OCI-LY1 (cell line): Measurements from ENCODE around the gene BCAP31.

Experiments
- H2AFZ ChIP-seq: fragments of 200-600 bp; sonication (generic), shearing (Covaris generic); 2 replicates; pipeline ENCODE4 v1.6.0; 2014; ENCODE audit warnings: antibody characterized with exemption, mild to moderate bottlenecking, low read length
- H3F3A ChIP-seq: fragments of 200-600 bp; sonication (generic), shearing (Covaris generic); 2 replicates; pipeline ENCODE4 v1.6.0; 2014; ENCODE audit warnings: mild to moderate bottlenecking, antibody characterized with exemption, low read length, moderate library complexity; ENCODE audit not compliant: insufficient read depth
- H3K27ac ChIP-seq: fragments of 200-600 bp; sonication (generic); 2 replicates; pipeline ENCODE4 v1.5.1; 2014; ENCODE audit warnings: low read length, mixed run types, mild to moderate bottlenecking, low read depth; ENCODE audit not compliant: poor library complexity, severe bottlenecking
- H3K27me3 ChIP-seq: fragments of 200-600 bp; sonication (generic); 2 replicates; pipeline ENCODE4 v1.6.0; 2014; ENCODE audit warnings: antibody characterized with exemption, mild to moderate bottlenecking, low read length, moderate library complexity; ENCODE audit not compliant: insufficient read depth
- H3K36me3 ChIP-seq: fragments of 200-600 bp; sonication (generic); 2 replicates; pipeline ENCODE4 v1.6.1; 2014; ENCODE audit warnings: mild to moderate bottlenecking, antibody characterized with exemption, low read length, moderate library complexity, mixed read lengths; ENCODE audit not compliant: insufficient read depth
- H3K4me1 ChIP-seq: fragments of 200-600 bp; sonication (generic); 2 replicates; pipeline ENCODE4 v1.5.1; 2014; ENCODE audit warnings: mild to moderate bottlenecking, low read length, moderate library complexity; ENCODE audit not compliant: insufficient read depth, severe bottlenecking
- H3K4me2 ChIP-seq: fragments of 200-600 bp; sonication (generic), shearing (Covaris generic); 2 replicates; pipeline ENCODE4 v1.6.1; 2014; ENCODE audit warnings: low read length
- H3K4me3 ChIP-seq: fragments of 200-600 bp; sonication (generic); 2 replicates; pipeline ENCODE4 v1.5.1; 2014; ENCODE audit warnings: low read length, low read depth, mild to moderate bottlenecking, mixed read lengths; ENCODE audit not compliant: poor library complexity, severe bottlenecking
- H3K79me2 ChIP-seq: fragments of 200-600 bp; shearing (Covaris generic); 2 replicates; pipeline ENCODE4 v1.6.1; 2016; ENCODE audit warnings: mixed run types, low read length, mixed read lengths; ENCODE audit not compliant: insufficient read depth
- H3K9ac ChIP-seq: fragments of 200-600 bp; sonication (generic), shearing (Covaris generic); 2 replicates; pipeline ENCODE4 v1.6.1; 2014; ENCODE audit warnings: mild to moderate bottlenecking, low read length, mixed read lengths
- H3K9me2 ChIP-seq: fragments of 200-600 bp; sonication (generic), shearing (Covaris generic); 2 replicates; pipeline ENCODE4 v1.6.1; 2014; ENCODE audit warnings: low read depth, mild to moderate bottlenecking, low read length, mixed read lengths
- H3K9me3 ChIP-seq: fragments of 200-600 bp; shearing (Covaris generic); 2 replicates; pipeline ENCODE4 v1.6.1; 2014; ENCODE audit warnings: low read length, mixed read lengths
- H4K20me1 ChIP-seq: fragments of 200-600 bp; sonication (generic), shearing (Covaris generic); 2 replicates; pipeline ENCODE4 v1.6.0; 2016; ENCODE audit warnings: mild to moderate bottlenecking, low read length; ENCODE audit not compliant: insufficient read depth
- EZH2 ChIP-seq: fragments of 200-600 bp; sonication (generic), shearing (Covaris generic); IDR thresholded peaks from 2 replicates; pipeline ENCODE4 v1.8.0; 2017; ENCODE audit warnings: borderline replicate concordance, mixed run types, mild to moderate bottlenecking, antibody characterized with exemption, low read length, moderate library complexity, mixed read lengths
- TF ChIP-seq, protein P1 (sequence below): fragments of 200-600 bp; sonication (generic), shearing (Covaris generic); IDR thresholded peaks from 2 replicates; pipeline ENCODE4 v1.5.1; 2017; ENCODE audit warnings: mild to moderate bottlenecking, antibody characterized with exemption, low read length, moderate library complexity, mixed read lengths

The BCAP31 gene

DNA sequence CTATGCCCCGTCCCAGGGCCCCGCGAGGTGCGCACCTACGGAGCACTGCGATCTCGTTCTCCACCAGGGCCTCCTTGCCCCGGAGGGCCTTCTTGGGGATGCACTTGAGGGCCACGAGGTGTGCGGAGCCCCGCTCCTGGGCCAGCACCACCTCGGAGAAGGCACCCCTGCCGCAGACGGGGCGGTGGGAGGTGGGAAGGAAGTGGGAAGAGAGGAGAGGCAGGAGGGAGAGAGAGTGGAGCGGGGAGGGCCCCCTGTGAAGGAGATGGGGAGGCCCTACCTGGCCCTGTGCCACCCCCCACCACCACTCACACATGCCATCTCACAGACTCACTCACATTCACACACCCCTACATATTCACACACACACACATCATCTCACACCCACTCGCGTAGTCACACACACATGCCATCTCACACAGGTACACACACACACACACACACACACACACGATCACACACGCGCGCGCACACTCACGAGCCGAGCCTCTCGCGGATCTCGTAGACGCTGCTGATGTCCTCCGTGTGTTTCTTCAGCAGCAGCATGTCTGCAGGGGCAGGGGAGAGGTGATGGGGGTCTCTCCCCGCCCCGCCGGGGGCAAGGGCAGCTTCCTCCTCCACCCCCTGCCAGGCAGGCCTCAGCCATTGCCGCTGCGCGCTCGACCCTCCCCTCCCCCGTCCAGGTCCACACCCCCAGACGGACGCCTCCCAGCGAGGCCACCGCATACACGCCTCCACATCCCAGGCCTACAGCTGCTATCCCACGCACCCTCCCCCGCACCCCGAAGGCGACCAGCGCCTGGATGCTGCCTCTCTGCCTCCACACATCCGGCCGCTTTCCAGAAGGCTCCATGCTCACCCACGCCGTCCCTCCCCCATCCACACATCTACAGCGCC lies 51.4 kb downstream of the BCAP31 start:
- Histone ChIP-seq H3F3A (no peaks in the 10 kb centered on the region), H3K79me2 (no peaks in the 10 kb centered on the region), H4K20me1 (no peaks in the 10 kb centered on the region), H3K36me3 (no peaks in the 10 kb centered on the region), H3K9me3 (no peaks in the 10 kb centered on the region), H3K4me1 (no peaks in the 10 kb centered on the region), H3K9me2 (no peaks in the 10 kb centered on the region), H3K27me3 (no peaks in the 10 kb centered on the region), H2AFZ (no peak overlapping the region), H3K4me2 (no peak overlapping the region), H3K4me3 (no peak overlapping the region), H3K27ac (no peak overlapping the region), H3K9ac (no peak overlapping the region)
- TF ChIP-seq, protein P1, sequence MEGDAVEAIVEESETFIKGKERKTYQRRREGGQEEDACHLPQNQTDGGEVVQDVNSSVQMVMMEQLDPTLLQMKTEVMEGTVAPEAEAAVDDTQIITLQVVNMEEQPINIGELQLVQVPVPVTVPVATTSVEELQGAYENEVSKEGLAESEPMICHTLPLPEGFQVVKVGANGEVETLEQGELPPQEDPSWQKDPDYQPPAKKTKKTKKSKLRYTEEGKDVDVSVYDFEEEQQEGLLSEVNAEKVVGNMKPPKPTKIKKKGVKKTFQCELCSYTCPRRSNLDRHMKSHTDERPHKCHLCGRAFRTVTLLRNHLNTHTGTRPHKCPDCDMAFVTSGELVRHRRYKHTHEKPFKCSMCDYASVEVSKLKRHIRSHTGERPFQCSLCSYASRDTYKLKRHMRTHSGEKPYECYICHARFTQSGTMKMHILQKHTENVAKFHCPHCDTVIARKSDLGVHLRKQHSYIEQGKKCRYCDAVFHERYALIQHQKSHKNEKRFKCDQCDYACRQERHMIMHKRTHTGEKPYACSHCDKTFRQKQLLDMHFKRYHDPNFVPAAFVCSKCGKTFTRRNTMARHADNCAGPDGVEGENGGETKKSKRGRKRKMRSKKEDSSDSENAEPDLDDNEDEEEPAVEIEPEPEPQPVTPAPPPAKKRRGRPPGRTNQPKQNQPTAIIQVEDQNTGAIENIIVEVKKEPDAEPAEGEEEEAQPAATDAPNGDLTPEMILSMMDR: no peak
- no peak for TF ChIP-seq EZH2

DNA sequence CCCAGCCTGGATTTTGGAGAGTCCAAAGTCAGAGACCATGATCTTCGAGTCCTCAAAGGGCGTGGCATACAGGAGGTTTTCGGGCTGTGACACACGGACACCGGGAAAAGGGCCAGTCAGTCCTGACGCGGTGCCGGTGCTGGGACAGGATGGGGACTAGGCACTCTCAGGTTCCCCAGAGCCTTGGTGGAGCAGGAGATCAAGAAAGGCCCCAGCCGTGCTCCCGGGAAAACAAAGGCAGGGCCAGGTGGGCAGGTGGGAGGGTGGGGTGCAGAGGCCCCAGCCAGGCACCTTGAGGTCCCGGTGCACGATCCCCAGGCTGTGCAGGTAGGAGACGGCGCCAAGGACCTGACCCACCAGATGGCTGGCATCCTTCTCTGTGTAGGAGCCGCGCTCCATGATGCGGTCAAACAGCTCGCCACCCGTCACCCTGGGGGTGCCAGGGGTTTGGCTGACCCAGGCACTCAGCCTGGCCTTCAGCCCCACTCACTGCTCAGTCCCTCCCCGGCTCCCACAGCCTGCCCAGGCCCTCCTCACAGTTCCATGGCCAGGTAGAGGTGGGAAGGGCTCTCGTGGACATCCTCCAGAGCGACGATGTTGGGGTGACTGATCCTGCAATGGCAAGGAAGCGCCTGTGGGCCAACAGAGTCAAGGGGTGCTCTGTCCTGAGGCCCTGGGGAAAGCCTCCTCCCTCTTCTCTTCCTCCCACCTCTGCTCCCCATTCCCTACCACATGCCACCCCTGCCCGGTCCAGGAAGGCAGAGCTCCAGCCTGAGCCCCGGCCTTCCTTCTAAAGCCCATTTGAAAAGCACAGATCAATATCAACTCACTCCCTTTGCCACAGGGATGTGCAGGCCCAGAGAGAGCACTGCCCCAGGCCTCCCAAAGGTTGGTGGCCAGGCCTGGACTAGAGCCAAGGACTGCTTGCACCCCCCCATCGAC lies 52.3 kb downstream of the BCAP31 start:
- H3K36me3 ChIP-seq: no peaks in the 10 kb centered on the region
- H3K79me2 ChIP-seq: no peaks in the 10 kb centered on the region
- H3F3A ChIP-seq: no peaks in the 10 kb centered on the region
- no peak overlapping the region for H3K4me2 ChIP-seq
- H3K4me1 ChIP-seq: peaks cover 4% of the 10 kb centered on the region
- no peak overlapping the region for H3K27ac ChIP-seq
- H3K27me3 ChIP-seq: no peaks in the 10 kb centered on the region
- no peak overlapping the region for H3K4me3 ChIP-seq
- no peaks in the 10 kb centered on the region for H3K9me2 ChIP-seq
- no peaks in the 10 kb centered on the region for H4K20me1 ChIP-seq
- H3K9me3 ChIP-seq: no peaks in the 10 kb centered on the region
- H3K9ac ChIP-seq: no peak overlapping the region
- H2AFZ ChIP-seq: no peak overlapping the region
- TF ChIP-seq, protein P1: no peak
- no peak for TF ChIP-seq EZH2

DNA sequence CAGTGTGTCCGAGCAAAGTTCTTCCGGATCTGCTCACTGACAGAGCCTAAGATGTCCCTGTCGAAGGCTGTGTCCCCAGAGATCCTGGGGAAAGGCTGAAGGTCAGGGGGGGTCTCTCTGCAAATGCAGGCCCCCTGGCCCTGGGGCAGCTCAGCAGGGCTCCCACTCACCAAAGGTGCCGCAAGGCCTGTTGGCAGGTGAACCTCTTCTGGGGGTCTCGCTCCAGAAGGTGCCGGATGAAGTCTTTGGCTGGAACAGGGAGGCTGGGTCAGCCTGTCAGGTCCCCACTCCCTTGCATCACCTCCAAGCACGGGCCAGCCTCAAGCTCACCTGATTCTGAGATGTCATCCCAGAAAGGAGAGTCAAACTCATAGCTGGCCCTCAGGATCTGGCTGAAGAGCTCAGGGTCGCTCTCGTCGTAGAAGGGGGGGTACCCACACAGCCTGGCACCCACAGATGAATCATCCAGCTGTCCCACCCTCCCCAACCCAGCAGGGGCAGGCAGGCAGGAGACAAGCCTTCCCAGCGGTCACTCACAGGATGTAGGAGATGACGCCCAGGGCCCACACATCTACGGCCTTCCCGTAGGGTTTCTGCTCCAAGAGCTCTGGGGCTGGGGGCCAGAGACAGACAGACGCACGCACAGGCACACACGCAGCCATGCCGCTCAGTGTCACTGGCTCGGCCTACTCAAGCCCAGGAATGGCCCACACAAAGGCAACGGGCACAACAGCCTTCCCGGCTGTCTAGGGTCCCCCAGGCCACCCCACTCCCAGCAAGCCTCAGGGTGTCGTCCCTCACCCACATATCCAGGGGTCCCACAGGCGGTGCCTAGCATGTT lies 53.2 kb downstream of the BCAP31 start:
- H3K27me3 ChIP-seq: no peaks in the 10 kb centered on the region
- H3F3A ChIP-seq: no peaks in the 10 kb centered on the region
- no peaks in the 10 kb centered on the region for H3K9me2 ChIP-seq
- H4K20me1 ChIP-seq: no peaks in the 10 kb centered on the region
- no peaks in the 10 kb centered on the region for H3K36me3 ChIP-seq
- no peak overlapping the region for H2AFZ ChIP-seq
- H3K4me2 ChIP-seq: no peak overlapping the region
- H3K9me3 ChIP-seq: no peaks in the 10 kb centered on the region
- H3K4me3 ChIP-seq: no peak overlapping the region
- H3K27ac ChIP-seq: no peak overlapping the region
- H3K4me1 ChIP-seq: peaks cover 4% of the 10 kb centered on the region
- H3K79me2 ChIP-seq: no peaks in the 10 kb centered on the region
- no peak overlapping the region for H3K9ac ChIP-seq
- no peak for TF ChIP-seq EZH2
- TF ChIP-seq, protein P1: no peak
